HG02588 (cell line): ENCODE results near the gene SH3RF1.

ENCODE experiments used
- ATAC-seq: cut with Tn5 transposase; IDR thresholded peaks from one replicate; pipeline ENCODE4 v1.9.1; 2021; ENCODE audit warnings: mild to moderate bottlenecking, moderate library complexity; ENCODE audit not compliant: unreplicated experiment

Gene SH3RF1

DNA sequence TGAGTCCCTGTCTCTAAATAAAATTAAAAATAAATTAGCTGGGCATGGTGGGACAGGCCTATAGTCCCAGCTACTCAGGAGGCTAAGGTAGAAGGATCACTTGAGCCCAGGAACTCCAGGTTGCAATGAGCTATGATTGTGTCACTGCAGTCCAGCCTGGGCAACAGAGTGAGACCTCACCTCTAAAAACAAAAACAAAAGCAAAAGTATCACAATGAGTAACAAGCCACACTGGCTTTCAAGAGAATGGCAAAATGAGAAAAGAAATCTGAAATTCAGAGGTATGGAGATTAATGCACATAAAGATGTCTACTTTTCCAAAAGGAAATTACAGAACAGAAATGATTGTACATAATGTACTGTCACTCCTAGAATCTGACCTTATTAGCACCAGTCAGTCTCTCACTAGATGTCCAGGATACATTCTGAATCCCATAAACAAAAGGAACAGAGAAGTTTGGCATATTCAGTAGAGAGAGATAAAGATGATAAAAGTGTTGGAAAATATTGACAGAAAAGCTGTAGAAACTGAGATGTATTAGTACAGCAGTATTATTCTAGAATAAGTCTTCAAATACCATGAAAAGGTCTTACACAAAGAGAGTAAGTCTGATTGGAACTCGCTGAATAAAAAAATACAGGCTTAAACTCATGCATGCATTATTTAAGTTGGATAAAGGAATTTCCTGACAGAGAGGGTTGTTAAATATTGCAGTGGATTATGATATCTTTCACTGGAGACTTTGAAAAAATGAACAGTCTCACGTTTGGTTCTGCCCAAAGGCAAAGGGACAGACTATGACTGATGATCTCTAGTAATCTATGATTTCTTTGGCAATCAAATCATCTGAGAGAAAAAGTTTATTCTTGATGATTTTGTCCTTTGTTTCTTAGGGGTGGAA, 102.5 kb downstream of the SH3RF1 start:
- peak; percentile 95 for ATAC-seq

DNA sequence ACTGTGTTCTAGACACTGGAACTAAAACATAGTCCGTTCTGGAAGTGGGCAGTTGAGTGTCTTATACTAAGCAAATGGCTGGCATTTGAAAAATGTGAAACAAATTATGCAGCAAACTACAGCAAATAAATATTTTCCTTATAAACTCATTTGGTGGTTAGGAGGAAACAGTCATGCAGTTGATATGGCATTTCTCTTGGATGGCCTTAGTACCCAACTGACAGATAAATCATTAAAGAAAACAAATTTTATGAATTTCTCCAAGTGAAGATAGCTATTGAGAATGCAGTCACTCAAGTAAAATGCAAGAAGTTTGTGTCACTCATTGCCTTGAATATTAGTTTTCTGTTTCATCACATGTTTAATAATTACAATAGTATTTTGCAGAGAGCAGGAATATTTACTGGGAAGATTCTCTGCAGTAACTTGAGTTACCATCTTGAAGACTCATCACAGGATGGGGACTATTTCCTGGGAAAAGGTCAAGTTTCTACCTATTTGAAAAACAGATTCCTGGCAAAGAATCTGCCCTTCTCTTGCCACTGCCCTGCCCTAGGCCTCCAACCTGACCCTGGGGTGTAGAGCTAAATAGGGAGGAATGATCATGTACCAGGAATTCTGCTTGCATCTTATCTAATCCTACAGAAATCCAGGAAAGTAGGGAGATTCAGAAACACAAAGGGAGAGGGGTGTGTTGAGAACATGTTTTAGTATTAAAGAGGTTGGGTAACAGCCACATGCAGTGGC, 105.9 kb downstream of the SH3RF1 start:
- ATAC-seq = no peak

GRCh38 chr4:169163947-169164668, 106.6 kb downstream of the SH3RF1 start:
- ATAC-seq = no peak

DNA sequence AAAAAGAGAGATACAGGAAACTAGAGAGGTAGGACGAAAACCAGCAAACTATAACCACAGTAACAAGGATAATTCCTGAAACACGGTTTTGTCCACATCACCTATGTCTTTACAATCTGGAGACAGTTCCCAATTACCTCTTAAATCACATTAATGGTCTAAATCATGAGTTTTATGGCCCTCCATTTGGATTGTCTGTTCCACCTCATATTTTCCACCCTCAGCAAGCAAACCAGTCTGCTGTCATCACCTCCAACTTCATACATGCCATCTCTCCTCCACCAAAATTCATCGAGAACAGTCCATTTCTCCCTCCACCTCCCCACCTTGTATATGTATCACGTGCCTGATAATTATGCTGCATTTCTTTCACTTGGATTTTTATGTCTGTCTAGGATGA, 107.3 kb downstream of the SH3RF1 start:
- ATAC-seq = no peak

DNA sequence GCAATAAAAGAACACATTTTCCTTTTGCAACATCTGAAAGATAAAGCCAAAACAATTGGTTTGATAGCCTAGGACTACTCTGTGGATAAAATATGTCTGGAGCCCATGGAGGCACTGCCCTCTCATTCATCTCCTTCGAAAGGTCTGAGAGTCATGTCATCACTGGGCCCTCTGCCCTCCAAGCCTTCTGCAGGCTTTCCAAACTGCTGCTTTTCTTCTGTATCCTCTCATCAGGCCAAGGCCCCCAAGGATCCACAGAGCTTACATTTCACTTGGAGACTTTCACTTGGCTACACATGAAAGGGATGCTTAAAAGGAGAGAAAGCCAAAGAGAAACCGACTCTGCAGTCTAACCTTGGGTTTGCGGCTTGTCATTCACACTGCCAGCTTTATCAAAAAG, 109.9 kb downstream of the SH3RF1 start:
- ATAC-seq = no peak

DNA sequence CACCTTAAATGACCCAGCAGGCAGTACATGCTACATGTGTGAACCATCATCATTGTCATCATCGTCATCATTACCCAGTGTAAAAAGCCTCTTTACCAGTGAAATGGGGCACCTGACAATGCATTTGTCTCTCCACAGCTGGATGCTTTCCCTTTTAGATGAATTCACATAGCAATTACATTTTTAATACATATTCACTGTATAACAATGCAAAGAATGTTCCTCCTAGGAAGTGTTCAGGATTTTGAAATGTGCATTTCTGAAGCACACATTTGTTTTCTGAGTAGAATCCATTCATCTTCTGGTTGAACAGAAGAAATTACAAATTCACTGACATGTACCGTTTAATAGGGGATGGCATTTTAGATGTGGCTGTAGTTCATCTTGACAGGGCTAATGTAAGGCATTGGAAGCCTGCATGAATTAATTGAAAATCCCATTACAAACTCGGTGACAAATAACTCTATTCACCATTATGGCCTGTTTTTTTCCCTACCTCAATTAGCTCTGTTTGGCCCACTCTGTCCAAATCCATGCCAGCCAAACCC, 111.1 kb downstream of the SH3RF1 start:
- no peak for ATAC-seq

DNA sequence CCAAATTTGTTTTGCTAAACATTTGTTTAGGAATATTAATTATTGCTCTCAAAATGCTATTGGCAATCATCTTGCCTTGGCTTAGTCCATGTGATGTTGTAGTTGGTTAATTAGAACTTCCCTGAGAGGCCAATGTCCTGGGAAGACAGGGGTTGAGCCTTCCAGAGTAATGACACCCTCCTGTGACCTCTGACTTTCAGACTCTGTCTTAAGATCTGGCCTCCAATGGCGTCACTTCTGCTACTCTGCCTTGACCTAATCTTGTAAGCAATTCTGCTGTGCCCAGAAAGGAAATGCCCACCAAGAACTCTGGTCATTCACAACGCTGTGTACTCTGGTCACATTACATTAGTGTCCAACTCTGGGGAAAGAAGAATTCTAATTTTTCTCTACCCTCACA, 111.9 kb downstream of the SH3RF1 start:
- no peak for ATAC-seq

DNA sequence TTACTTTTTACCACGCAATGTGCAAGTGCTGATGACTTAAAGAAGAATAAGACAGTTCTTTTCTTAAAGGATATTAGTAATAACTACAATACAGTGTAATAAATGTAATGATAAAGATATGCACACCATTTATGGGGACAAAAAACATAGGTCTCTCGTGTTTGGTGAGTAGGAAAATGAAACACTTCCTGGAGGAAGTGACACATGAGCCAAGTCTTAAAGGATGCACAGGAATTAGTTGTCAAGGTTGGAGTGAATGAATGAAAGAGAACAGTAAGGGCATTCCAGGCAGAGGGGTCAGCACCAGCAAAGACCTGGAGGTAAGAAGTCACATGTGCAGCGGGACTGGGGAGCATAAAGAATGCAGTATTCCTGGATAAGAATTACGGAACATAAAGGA, 112.7 kb downstream of the SH3RF1 start:
- ATAC-seq = no peak

DNA sequence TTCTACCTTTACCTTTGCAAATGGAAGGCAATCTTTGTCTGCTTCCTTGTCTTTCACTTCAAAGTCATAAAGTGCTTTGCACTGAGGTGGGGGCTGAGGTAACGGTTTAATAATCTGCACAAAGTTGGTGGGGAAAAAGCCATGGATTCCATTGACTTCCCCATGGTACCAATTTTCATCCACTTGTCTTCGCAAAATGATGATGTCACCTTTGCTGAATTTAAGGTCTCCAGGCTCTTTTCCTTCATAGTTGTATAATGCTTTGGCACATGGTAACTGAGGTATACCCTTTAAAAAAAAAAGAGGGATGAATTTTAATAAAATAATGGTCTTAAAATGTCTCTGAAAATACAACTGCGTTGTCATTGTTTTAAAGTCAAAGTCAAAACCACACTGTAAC, 114.4 kb downstream of the SH3RF1 start:
- ATAC-seq = no peak

GRCh38 chr4:169154121-169154520, 116.6 kb downstream of the SH3RF1 start:
- ATAC-seq = no peak

DNA sequence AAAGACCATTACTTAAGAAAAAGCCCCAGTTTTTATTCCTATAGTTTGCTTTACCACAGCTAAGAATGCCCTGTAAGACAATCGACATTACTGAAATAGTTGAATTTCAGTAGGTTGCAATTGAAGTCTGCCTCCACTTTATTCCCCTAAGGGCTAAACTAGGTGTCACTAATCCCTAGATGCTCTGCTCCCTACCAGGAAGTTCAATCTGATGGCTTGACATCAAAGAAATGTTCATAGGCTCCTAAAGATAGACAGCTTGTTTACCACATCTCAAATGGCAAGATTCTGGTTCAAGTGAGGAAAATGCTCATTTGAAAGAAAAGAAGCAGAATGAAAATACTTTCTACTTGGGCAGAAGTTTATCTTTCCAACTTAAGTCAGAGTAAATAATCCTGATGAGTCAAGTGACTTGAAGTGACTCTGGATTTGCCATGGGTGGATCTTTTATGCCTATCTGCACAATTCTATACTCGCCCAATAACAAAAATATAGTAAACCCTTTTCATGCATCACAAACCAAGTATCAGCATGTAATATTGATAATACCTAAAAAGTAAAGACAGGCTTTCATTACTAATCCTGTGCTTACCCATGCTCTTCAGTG, 117.2 kb downstream of the SH3RF1 start:
- no peak for ATAC-seq

- ATAC-seq = no peak
Measured at GRCh38 chr4:169152899-169153298, 117.9 kb downstream of the SH3RF1 start.

DNA sequence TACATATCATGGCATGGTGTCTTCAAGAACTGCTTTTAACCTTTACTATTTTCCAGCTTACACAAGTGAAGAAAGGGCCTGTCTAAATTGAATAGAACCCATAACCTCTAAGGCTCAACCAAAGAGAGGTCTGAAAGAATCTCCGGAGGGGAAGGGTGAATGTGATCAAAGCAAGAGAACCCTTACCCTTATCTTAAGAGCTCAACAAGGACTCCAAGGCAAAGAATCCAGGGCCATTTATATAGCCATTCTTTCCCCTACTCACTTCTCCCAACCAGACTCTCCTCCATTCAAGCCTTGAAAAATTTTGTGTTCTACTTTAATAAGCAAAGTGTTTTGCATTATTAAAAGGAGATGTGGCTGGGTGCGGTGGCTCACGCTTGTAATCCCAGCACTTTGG, 118.7 kb downstream of the SH3RF1 start:
- no peak for ATAC-seq

DNA sequence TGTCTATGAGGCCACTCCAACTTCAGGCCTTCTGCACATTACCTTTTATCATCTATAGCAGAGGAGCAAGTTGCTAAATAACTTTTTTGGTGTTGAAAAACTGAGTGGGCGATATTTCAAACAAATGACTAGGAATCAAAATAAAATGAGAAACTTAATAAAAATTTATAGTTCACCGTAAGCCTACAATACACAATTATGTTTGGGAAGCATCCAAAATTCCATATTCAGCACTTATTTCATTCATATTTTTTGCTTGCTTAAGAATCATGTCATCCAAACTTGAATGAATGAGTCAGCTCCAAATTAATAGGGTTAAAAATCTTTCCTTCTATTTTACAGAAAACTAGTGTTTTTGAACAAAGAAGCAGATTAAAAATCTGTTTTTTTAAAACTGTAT, 119.1 kb downstream of the SH3RF1 start:
- ATAC-seq = no peak

DNA sequence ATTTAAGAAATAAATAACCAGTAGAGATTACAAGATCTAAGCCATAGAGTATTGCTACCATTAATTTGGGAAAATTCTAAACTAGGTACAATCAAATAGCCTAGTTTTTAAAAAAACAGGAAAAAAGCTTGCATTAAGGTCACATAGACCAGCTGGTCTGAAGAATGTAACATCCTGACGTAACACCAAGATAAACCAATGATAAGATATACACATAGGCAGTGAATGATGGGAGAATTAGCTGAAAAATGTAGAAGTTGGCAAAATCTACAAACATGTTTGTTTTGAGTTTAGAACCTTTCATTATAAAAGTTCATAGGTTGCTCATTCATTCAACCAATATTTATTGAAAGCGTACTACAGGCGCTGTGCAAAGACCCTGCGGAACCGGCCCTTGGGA, 120.0 kb downstream of the SH3RF1 start:
- ATAC-seq = no peak

GRCh38 chr4:169148885-169149284, 121.9 kb downstream of the SH3RF1 start:
- ATAC-seq = no peak

- no peak for ATAC-seq
Measured at GRCh38 chr4:169147191-169147590, 123.6 kb downstream of the SH3RF1 start.

DNA sequence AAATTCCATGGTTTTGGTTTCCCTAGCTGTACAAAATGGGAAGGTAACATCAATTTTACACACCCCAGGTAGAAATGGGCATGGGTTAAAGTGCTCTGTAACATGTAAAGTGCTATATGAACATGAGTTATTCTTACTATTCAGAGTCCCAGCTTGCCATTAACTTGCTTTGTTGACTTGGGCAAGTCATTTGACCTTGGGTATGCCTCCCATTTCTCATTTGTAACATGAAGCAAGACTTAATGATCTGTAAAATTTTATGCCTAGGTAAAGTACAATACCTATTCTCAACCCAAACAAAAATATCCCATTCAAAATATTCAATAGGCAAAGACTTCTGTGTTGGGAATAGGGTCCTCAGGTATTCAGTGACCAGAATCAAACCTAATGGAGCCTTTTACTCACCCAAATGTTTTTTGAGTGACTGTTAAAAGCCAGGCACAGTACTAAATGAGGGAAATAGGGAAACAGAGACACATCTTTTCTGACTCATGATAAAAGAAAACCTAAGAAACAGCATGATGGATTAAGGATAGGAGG, 126.6 kb downstream of the SH3RF1 start:
- no peak for ATAC-seq

- ATAC-seq = no peak
Measured at GRCh38 chr4:169143335-169143734, 127.4 kb downstream of the SH3RF1 start.

DNA sequence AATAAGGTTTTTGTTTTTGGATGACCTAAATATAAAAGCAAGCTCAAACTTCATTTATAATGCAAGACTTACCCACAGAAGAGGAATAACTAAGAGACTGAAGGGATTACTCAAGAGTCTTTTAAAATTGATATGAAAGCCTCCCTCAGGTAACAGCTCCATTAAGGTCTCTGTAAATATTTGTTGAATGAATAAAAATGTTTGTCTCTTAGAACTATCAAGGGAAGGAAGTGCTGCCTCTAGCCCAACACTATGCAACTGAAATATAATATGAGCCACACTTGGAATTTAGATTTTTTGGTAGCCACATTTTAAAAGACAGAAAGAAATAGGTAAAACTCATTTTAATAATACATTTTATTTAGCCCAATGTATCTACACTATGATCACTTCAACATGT, 127.8 kb downstream of the SH3RF1 start:
- no peak for ATAC-seq

DNA sequence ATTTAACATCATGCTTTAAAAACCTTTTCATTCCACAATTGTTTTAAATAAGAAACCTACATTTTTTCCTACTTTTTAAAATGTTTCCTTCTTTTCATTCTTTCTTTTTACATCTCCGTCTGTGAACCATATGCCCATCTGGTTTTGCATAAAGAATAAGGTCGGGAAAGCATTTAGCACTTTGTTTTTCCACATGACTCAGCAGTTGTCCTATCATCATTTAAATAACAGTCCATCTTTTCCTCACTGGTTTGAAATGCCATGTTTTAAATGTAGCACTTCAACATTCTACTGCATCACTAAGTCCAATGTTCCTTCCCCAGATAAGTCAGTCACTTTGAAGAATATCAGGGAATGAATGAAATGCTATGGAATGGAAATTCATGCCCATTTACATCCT, 128.4 kb downstream of the SH3RF1 start:
- no peak for ATAC-seq
